Measurements from ENCODE around the gene WDR72. TPM values are rescaled to one million over a fixed set of nuclear protein-coding genes. Genes with fewer than 3 reads are reported as not detected.
"Not testable (repeated sequence)": the region's sequence is repeated elsewhere in the genome, so short reads cannot be mapped to it uniquely, and the experiment has no call there.

WDR72 gene
- total RNA-seq: not detected

- Mint-ChIP-seq H3K27me3 (ENCODE audit: low read depth) (peaks cover 19% of the 10 kb centered on the region), H3K36me3 (ENCODE audit: low read depth) (no peaks in the 10 kb centered on the region), H3K4me3 (no peak within 1 kb of the TSS), H3K4me1 (ENCODE audit: low read depth) (no peaks in the 10 kb centered on the region), H3K9me3 (ENCODE audit: insufficient read depth) (no peaks in the 10 kb centered on the region), H3K27ac (no peak within 1 kb of the TSS)
- POLR2A ChIA-PET: no interaction called here
- ATAC-seq (no peak), DNase-seq (no peak)
- CTCF ChIA-PET: no interaction called here
Observed at GRCh38 chr15:53759411-53759931, at the start of gene WDR72. Gene WDR72 (minus strand): TSS chr15:53759663. CDS start chr15:53733149, 26,514 bp downstream.

- ATAC-seq (no peak), DNase-seq (no peak)
- Mint-ChIP-seq H3K27ac (no peak overlapping the region), H3K36me3 (ENCODE audit: low read depth) (no peaks in the 10 kb centered on the region), H3K9me3 (ENCODE audit: insufficient read depth) (no peaks in the 10 kb centered on the region), H3K27me3 (ENCODE audit: low read depth) (no peaks in the 10 kb centered on the region), H3K4me3 (no peak overlapping the region), H3K4me1 (ENCODE audit: low read depth) (no peaks in the 10 kb centered on the region)
- CTCF ChIA-PET: interaction anchor here (0.6 kb wide), 1 partner anchor 416 kb away, joined by 3 read pairs; no protein-coding TSS in a partner anchor
- POLR2A ChIA-PET: no interaction called here
Observed at GRCh38 chr15:53808058-53808706, 48.7 kb upstream of the WDR72 start.

GRCh38 chr15:53807501-53807900, 48.0 kb upstream of the WDR72 start:
- no peaks in the 10 kb centered on the region for H3K36me3 Mint-ChIP-seq (ENCODE audit: low read depth)
- no peaks in the 10 kb centered on the region for H3K4me1 Mint-ChIP-seq (ENCODE audit: low read depth)
- DNase-seq (no peak), ATAC-seq (no peak)
- CTCF ChIA-PET: no interaction called here
- no peaks in the 10 kb centered on the region for H3K27me3 Mint-ChIP-seq (ENCODE audit: low read depth)
- H3K27ac Mint-ChIP-seq: no peak overlapping the region
- H3K4me3 Mint-ChIP-seq: no peak overlapping the region
- POLR2A ChIA-PET: no interaction called here
- H3K9me3 Mint-ChIP-seq (ENCODE audit: insufficient read depth): no peaks in the 10 kb centered on the region

- H3K4me1 Mint-ChIP-seq (ENCODE audit: low read depth): no peaks in the 10 kb centered on the region
- CTCF ChIA-PET: no interaction called here
- no peak overlapping the region for H3K4me3 Mint-ChIP-seq
- ATAC-seq (no peak), DNase-seq (no peak)
- POLR2A ChIA-PET: no interaction called here
- no peak overlapping the region for H3K27ac Mint-ChIP-seq
- H3K9me3 Mint-ChIP-seq (ENCODE audit: insufficient read depth): no peaks in the 10 kb centered on the region
- H3K36me3 Mint-ChIP-seq (ENCODE audit: low read depth): no peaks in the 10 kb centered on the region
- no peaks in the 10 kb centered on the region for H3K27me3 Mint-ChIP-seq (ENCODE audit: low read depth)
Observed at GRCh38 chr15:53802672-53803071, 43.2 kb upstream of the WDR72 start.

- Mint-ChIP-seq H3K4me1 (ENCODE audit: low read depth) (no peaks in the 10 kb centered on the region), H3K27me3 (ENCODE audit: low read depth) (no peaks in the 10 kb centered on the region), H3K27ac (no peak overlapping the region), H3K4me3 (no peak overlapping the region), H3K36me3 (ENCODE audit: low read depth) (no peaks in the 10 kb centered on the region), H3K9me3 (ENCODE audit: insufficient read depth) (no peaks in the 10 kb centered on the region)
- ChIA-PET CTCF (no interaction called here), POLR2A (no interaction called here)
- DNase-seq (no peak), ATAC-seq (no peak)
Observed at GRCh38 chr15:53791581-53791980, 32.1 kb upstream of the WDR72 start.

- CTCF ChIA-PET: no interaction called here
- ATAC-seq (no peak), DNase-seq (no peak)
- H3K9me3 Mint-ChIP-seq (ENCODE audit: insufficient read depth): no peaks in the 10 kb centered on the region
- H3K27ac Mint-ChIP-seq: no peak overlapping the region
- H3K4me1 Mint-ChIP-seq (ENCODE audit: low read depth): no peaks in the 10 kb centered on the region
- POLR2A ChIA-PET: no interaction called here
- H3K4me3 Mint-ChIP-seq: no peak overlapping the region
- H3K27me3 Mint-ChIP-seq (ENCODE audit: low read depth): no peaks in the 10 kb centered on the region
- no peaks in the 10 kb centered on the region for H3K36me3 Mint-ChIP-seq (ENCODE audit: low read depth)
Observed at GRCh38 chr15:53789654-53790375, 30.4 kb upstream of the WDR72 start.

- H3K27ac Mint-ChIP-seq: no peak overlapping the region
- DNase-seq (no peak), ATAC-seq (no peak)
- H3K4me3 Mint-ChIP-seq: no peak overlapping the region
- no peaks in the 10 kb centered on the region for H3K4me1 Mint-ChIP-seq (ENCODE audit: low read depth)
- CTCF ChIA-PET: no interaction called here
- no peaks in the 10 kb centered on the region for H3K27me3 Mint-ChIP-seq (ENCODE audit: low read depth)
- H3K9me3 Mint-ChIP-seq (ENCODE audit: insufficient read depth): no peaks in the 10 kb centered on the region
- no peaks in the 10 kb centered on the region for H3K36me3 Mint-ChIP-seq (ENCODE audit: low read depth)
- POLR2A ChIA-PET: no interaction called here
Observed at GRCh38 chr15:53786401-53786800, 26.9 kb upstream of the WDR72 start.

GRCh38 chr15:53785241-53785640, 25.8 kb upstream of the WDR72 start:
- H3K36me3 Mint-ChIP-seq (ENCODE audit: low read depth); DNase-seq; H3K4me1 Mint-ChIP-seq (ENCODE audit: low read depth); POLR2A ChIA-PET; H3K4me3 Mint-ChIP-seq; H3K27ac Mint-ChIP-seq; ATAC-seq; H3K9me3 Mint-ChIP-seq (ENCODE audit: insufficient read depth); CTCF ChIA-PET; H3K27me3 Mint-ChIP-seq (ENCODE audit: low read depth): not testable (repeated sequence)

GRCh38 chr15:53762916-53763315, 3.5 kb upstream of the WDR72 start:
- Mint-ChIP-seq H3K27ac (no peak overlapping the region), H3K4me1 (ENCODE audit: low read depth) (no peaks in the 10 kb centered on the region), H3K36me3 (ENCODE audit: low read depth) (no peaks in the 10 kb centered on the region), H3K4me3 (no peak overlapping the region), H3K9me3 (ENCODE audit: insufficient read depth) (no peaks in the 10 kb centered on the region), H3K27me3 (ENCODE audit: low read depth) (peaks cover 16% of the 10 kb centered on the region)
- CTCF ChIA-PET: no interaction called here
- no peak for DNase-seq
- POLR2A ChIA-PET: no interaction called here
- no peak for ATAC-seq

GRCh38 chr15:53758412-53758811, 1.1 kb downstream of the WDR72 start:
- DNase-seq (no peak), ATAC-seq (no peak)
- CTCF ChIA-PET: no interaction called here
- H3K4me1 Mint-ChIP-seq (ENCODE audit: low read depth): no peaks in the 10 kb centered on the region
- H3K27me3 Mint-ChIP-seq (ENCODE audit: low read depth): peaks cover 19% of the 10 kb centered on the region
- POLR2A ChIA-PET: no interaction called here
- no peaks in the 10 kb centered on the region for H3K9me3 Mint-ChIP-seq (ENCODE audit: insufficient read depth)
- no peaks in the 10 kb centered on the region for H3K36me3 Mint-ChIP-seq (ENCODE audit: low read depth)
- H3K27ac Mint-ChIP-seq: no peak overlapping the region
- H3K4me3 Mint-ChIP-seq: no peak overlapping the region

GRCh38 chr15:53757906-53758305, 1.6 kb downstream of the WDR72 start:
- H3K27ac Mint-ChIP-seq: no peak overlapping the region
- peaks cover 19% of the 10 kb centered on the region for H3K27me3 Mint-ChIP-seq (ENCODE audit: low read depth)
- no peaks in the 10 kb centered on the region for H3K9me3 Mint-ChIP-seq (ENCODE audit: insufficient read depth)
- ChIA-PET POLR2A (no interaction called here), CTCF (no interaction called here)
- H3K36me3 Mint-ChIP-seq (ENCODE audit: low read depth): no peaks in the 10 kb centered on the region
- ATAC-seq (no peak), DNase-seq (no peak)
- no peak overlapping the region for H3K4me3 Mint-ChIP-seq
- H3K4me1 Mint-ChIP-seq (ENCODE audit: low read depth): no peaks in the 10 kb centered on the region

GRCh38 chr15:53753813-53754212, 5.7 kb downstream of the WDR72 start:
- Mint-ChIP-seq H3K36me3 (ENCODE audit: low read depth) (no peaks in the 10 kb centered on the region), H3K4me1 (ENCODE audit: low read depth) (no peaks in the 10 kb centered on the region), H3K27ac (no peak overlapping the region), H3K4me3 (no peak overlapping the region), H3K9me3 (ENCODE audit: insufficient read depth) (no peaks in the 10 kb centered on the region), H3K27me3 (ENCODE audit: low read depth) (peaks cover 10% of the 10 kb centered on the region)
- ChIA-PET POLR2A (no interaction called here), CTCF (no interaction called here)
- DNase-seq (no peak), ATAC-seq (no peak)

GRCh38 chr15:53752406-53752805, 7.1 kb downstream of the WDR72 start:
- POLR2A ChIA-PET: no interaction called here
- H3K4me3 Mint-ChIP-seq: no peak overlapping the region
- CTCF ChIA-PET: no interaction called here
- ATAC-seq: no peak
- H3K27ac Mint-ChIP-seq: no peak overlapping the region
- no peaks in the 10 kb centered on the region for H3K27me3 Mint-ChIP-seq (ENCODE audit: low read depth)
- no peak for DNase-seq
- no peaks in the 10 kb centered on the region for H3K4me1 Mint-ChIP-seq (ENCODE audit: low read depth)
- no peaks in the 10 kb centered on the region for H3K36me3 Mint-ChIP-seq (ENCODE audit: low read depth)
- no peaks in the 10 kb centered on the region for H3K9me3 Mint-ChIP-seq (ENCODE audit: insufficient read depth)
